Measurements from ENCODE around the gene MYO5C. TPM values are rescaled to one million over a fixed set of nuclear protein-coding genes. Genes with fewer than 3 reads are reported as not detected.

MYO5C gene
- total RNA-seq, 6 donors from 2014 or later: 59.9 to 128 (median 84.5) TPM

GRCh38 chr15:52218816-52219215 is 76.8 kb downstream of the MYO5C start:
- H3K36me3 ChIP-seq: peaks cover 0 to 10% (median 3%) of the 10 kb centered on the region in 4 donors
- ATAC-seq (ENCODE audit: low FRiP score in 2 of 2): no peak

GRCh38 chr15:52218371-52218770 is 77.2 kb downstream of the MYO5C start:
- Histone ChIP-seq H3K9me3 (no peaks in the 10 kb centered on the region), H3K4me1 (no peaks in the 10 kb centered on the region), H3K27ac (no peak overlapping the region), H3K4me3 (no peak overlapping the region), H3K27me3 (no peaks in the 10 kb centered on the region), H3K36me3 (peaks cover 0 to 11% (median 4%) of the 10 kb centered on the region in 4 donors)
- ATAC-seq (ENCODE audit: low FRiP score in 2 of 2) (no peak), DNase-seq (no peak)
- 65 to 68% methylated on average over 3 of the region's 3 CpGs for WGBS, 2 donors
- TF ChIP-seq POLR2AphosphoS5 (IDR thresholded peaks at IDR 0.05): no peak
- TF ChIP-seq EP300 (IDR thresholded peaks at IDR 0.05): no peak
- no peak for TF ChIP-seq CTCF (IDR thresholded peaks at IDR 0.05)
- no peak for TF ChIP-seq POLR2A (IDR thresholded peaks at IDR 0.05)

More at GRCh38 chr15:52218816-52219215, 76.8 kb downstream of the MYO5C start:
- Histone ChIP-seq H3K27ac (no peak overlapping the region), H3K4me1 (no peaks in the 10 kb centered on the region), H3K27me3 (no peaks in the 10 kb centered on the region), H3K9me3 (no peaks in the 10 kb centered on the region), H3K4me3 (no peak overlapping the region)
- TF ChIP-seq CTCF (IDR thresholded peaks at IDR 0.05) (no peak), POLR2A (IDR thresholded peaks at IDR 0.05) (no peak), EP300 (IDR thresholded peaks at IDR 0.05) (no peak), POLR2AphosphoS5 (IDR thresholded peaks at IDR 0.05) (no peak)
- 98 to 100% methylated on average over 4 of the region's 4 CpGs for WGBS, 2 donors
- DNase-seq: no peak

GRCh38 chr15:52217186-52217585 is 78.4 kb downstream of the MYO5C start:
- no peak for TF ChIP-seq POLR2A (IDR thresholded peaks at IDR 0.05)
- no peak for TF ChIP-seq CTCF (IDR thresholded peaks at IDR 0.05)
- no peak for TF ChIP-seq EP300 (IDR thresholded peaks at IDR 0.05)
- TF ChIP-seq POLR2AphosphoS5 (IDR thresholded peaks at IDR 0.05): no peak

GRCh38 chr15:52214553-52214952 is 81.1 kb downstream of the MYO5C start:
- no peaks in the 10 kb centered on the region for H3K27me3 ChIP-seq

More at GRCh38 chr15:52217186-52217585, 78.4 kb downstream of the MYO5C start:
- Histone ChIP-seq H3K4me3 (no peak overlapping the region), H3K27me3 (no peaks in the 10 kb centered on the region), H3K4me1 (no peaks in the 10 kb centered on the region), H3K9me3 (no peaks in the 10 kb centered on the region), H3K36me3 (peaks cover 0 to 17% (median 4%) of the 10 kb centered on the region in 4 donors), H3K27ac (no peak overlapping the region)
- 82 to 85% methylated on average over 10 of the region's 10 CpGs for WGBS, 2 donors
- DNase-seq (peak in 1 of 2 donors; percentile 31), ATAC-seq (ENCODE audit: low FRiP score in 2 of 2) (peak in 1 of 2 donors; percentile 44)

More at GRCh38 chr15:52214553-52214952, 81.1 kb downstream of the MYO5C start:
- Histone ChIP-seq H3K4me1 (no peaks in the 10 kb centered on the region), H3K27ac (no peak overlapping the region), H3K36me3 (peaks cover 0 to 23% (median 4%) of the 10 kb centered on the region in 4 donors), H3K4me3 (no peak overlapping the region), H3K9me3 (no peaks in the 10 kb centered on the region)
- DNase-seq (no peak), ATAC-seq (ENCODE audit: low FRiP score in 2 of 2) (no peak)
- TF ChIP-seq CTCF (IDR thresholded peaks at IDR 0.05): no peak
- TF ChIP-seq EP300 (IDR thresholded peaks at IDR 0.05): no peak
- no peak for TF ChIP-seq POLR2A (IDR thresholded peaks at IDR 0.05)
- no peak for TF ChIP-seq POLR2AphosphoS5 (IDR thresholded peaks at IDR 0.05)
- whole genome bisulfite sequencing, 2 donors: 92 to 93% methylated on average over 1 of the region's 1 CpG

Measured in upper lobe of left lung (tissue), 6 donors.